GM18502 (cell line): ENCODE results near the gene ELAVL4.

Experiments
- ATAC-seq: cut with Tn5 transposase; IDR thresholded peaks from one replicate; pipeline ENCODE4 v1.9.1; 2021; ENCODE audit warnings: mild to moderate bottlenecking; ENCODE audit not compliant: unreplicated experiment, poor library complexity

The ELAVL4 gene

GRCh38 chr1:50175719-50176639, 67.3 kb downstream of the ELAVL4 start:
- ATAC-seq = no peak

DNA sequence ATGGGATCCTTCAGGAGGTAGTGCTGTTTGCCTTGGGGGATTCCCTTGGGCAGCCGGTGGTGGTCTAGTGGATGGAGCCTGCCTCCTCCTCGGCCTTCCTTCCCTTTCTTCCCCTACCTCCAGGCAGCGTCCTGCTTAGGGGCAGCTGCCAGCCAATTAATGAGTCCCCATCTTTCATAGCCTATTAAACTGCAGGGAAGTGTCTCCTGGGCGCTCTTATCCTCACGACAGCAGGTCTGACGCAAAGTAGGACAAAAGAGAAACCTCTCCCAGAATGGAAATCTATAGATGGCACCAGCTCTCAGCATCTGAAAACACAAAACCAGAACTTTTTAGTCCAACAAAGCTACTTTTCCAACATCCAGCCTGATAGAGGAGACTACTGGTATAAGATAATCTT, 69.3 kb downstream of the ELAVL4 start:
- no peak for ATAC-seq

GRCh38 chr1:50179639-50180038, 70.9 kb downstream of the ELAVL4 start:
- ATAC-seq = no peak

- ATAC-seq = no peak
These were observed 71.6 kb downstream of the ELAVL4 start for GRCh38 chr1:50180367-50180766.

- no peak for ATAC-seq
These were observed 72.4 kb downstream of the ELAVL4 start for GRCh38 chr1:50181027-50181663.

DNA sequence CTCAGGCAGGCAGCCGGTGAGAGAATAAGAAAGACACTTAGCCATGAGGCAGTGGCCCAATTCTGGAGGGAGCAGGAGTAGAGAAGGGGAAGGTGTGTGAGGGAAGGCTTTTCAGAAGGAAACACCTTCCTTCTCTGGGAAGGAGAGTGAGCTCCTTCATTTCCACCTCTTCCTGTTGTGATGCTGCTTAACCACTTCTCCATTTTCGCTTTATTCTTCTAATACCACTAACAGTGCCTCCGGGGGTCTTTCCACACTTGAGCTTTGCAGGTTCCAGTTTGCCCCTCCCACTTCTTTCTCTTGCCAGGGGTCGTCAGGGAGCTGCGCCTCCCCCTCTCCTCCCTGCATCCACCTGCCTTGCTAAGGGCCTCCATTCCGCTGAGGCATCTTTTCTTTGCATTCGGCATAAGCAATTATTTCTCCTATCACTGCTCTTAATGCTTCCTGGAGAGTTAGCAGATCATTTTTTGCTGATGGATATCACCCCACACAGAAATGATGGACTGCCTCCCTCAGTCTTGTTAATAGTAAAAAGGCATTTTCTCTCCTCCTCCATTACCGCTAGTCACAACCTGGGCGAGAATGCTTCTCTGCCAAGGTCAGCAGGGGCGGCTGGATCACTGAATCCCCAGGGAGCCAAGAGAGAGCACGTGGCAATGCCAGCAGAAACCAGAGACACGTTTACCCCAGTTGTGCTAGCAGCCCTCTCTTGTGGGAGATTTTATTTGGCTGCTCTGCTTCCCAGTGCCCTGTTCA, 74.8 kb downstream of the ELAVL4 start:
- ATAC-seq = no peak

DNA sequence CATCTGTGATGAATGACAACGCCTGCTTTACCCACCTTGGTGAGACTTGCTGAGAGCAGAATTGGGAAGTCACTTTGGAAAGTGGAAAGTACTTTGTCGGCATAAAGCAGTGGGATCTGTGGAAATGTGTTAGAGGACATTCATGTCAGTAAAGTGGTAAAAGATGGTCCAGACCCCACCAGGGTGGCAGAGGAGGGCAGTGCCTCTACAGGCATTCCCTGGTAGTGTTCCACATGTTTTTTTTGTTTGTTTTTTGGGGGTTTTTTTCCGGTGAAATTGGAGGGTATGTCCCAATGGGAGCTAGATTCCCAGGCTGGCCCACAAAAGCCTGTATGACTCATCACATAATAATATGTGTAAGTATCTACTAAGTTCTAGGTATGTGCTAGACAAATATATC, 80.6 kb downstream of the ELAVL4 start:
- ATAC-seq = no peak

- ATAC-seq = no peak
These were observed 84.3 kb downstream of the ELAVL4 start for GRCh38 chr1:50193002-50193401.

DNA sequence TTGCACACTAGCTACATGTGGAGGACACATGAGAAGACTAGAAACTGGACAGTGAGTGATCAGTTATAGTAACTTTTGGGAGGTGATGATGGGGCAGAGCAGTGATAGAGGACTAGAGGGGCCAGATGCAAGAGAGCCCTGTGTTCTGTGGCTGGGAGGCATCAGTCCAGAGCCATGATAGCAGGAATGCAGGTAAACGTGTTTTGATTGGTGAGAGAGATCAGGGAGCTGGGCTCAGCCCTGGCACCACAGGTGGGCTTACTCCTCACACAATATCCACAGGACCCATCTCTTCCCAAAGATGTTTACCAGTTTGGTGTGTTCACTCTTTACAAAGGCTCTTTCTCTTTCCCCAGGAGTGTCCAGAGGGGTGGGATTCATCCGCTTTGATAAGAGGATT, 86.5 kb downstream of the ELAVL4 start:
- no peak for ATAC-seq

GRCh38 chr1:50196081-50196480, 87.4 kb downstream of the ELAVL4 start:
- ATAC-seq = no peak

DNA sequence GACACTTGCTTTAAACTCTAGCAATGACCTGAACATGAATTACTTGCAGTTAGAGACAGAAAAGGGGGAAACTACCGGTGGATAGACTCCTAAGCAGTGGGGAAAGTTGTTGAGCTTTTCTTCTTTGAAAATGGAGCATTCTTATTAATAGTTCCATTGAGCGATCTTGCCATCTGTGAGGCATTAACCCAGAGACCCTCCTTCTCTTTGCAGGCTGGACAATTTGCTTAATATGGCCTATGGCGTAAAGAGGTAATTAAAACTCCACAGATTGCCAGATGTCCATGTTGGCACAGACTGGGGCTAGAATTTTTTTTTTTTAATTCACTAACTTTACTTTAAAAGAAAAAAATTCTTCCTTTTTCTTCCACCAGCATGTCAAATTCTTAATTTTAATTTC, 88.5 kb downstream of the ELAVL4 start:
- no peak for ATAC-seq

DNA sequence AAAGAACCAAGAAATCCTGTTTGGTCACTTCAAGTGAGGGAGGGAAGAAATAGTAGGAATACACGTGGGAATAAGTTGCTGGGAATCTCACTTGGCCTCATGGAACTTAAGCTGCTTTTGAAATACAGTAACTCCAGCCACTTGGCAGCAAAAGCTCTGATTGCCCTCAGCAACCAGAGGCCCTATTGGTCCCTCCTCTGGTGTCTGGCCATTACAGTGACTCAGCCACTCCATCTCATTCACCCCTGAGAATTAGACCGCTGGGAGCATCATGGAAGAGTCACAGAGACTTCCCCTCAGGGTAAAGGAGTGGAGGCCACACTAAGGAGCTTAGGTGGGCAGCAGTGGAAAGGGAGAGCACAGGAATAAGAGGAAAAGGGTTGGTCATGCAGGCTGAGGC, 99.6 kb downstream of the ELAVL4 start:
- no peak for ATAC-seq

DNA sequence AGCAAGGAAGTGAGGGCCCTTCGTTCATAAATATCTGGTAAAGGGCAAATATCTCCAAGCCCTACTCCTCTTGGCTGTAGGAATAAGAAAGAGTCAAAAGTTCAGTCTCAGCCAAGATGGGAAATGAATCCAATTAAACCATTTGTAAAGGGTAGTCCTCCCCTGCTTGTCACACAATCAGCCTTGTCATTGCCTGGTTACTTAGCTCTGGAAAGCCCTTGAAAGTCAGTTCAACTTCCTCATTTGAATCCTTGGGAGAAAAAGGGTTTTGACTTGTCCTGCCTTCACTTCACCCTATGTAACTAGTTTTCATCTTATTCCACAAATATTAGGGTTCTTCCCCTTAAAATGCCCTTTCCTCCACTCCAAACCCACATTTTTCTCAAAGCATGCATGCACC, 100.0 kb downstream of the ELAVL4 start:
- no peak for ATAC-seq

DNA sequence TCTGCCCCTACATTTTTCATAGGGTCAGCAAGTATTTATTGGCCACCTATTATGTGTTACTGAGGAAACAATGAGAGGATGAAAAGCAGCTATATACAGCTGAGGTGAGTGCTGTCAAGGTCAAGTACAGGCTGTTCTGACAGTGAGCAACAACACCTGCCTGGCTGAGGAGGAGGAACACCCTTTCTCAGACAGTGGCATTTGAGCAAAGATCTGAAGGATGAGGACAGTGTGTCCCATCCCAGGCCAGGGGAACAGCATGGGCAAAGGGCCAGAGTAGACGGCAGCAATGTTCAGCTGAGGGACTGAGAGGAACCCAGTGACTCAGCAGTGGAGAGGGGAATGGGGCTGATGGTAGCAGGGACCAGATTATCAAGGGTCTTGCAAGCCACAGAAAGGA, 101.0 kb downstream of the ELAVL4 start:
- ATAC-seq = no peak

GRCh38 chr1:50213505-50213904, 104.8 kb downstream of the ELAVL4 start:
- ATAC-seq = no peak

GRCh38 chr1:50214717-50215116, 106.0 kb downstream of the ELAVL4 start:
- ATAC-seq = no peak

GRCh38 chr1:50218344-50219120, 109.8 kb downstream of the ELAVL4 start:
- ATAC-seq = no peak

- ATAC-seq = no peak
These were observed 120.2 kb downstream of the ELAVL4 start for GRCh38 chr1:50228871-50229384.

GRCh38 chr1:50231209-50231608, 122.5 kb downstream of the ELAVL4 start:
- ATAC-seq = no peak

GRCh38 chr1:50232336-50232735, 123.6 kb downstream of the ELAVL4 start:
- no peak for ATAC-seq
